Measurements from ENCODE around the gene PRKD1.

PRKD1 gene

GRCh38 chr14:29814156-29815015 lies 113.3 kb downstream of the PRKD1 start:
- DNase-seq (ENCODE audit: low read depth) = no peak
- TF ChIP-seq CTCF (conservative IDR thresholded peaks at IDR 0.05; ENCODE audit: low read length) = no peak
- no peak overlapping the region for H3K4me3 ChIP-seq (ENCODE audit: low read length)

- TF ChIP-seq CTCF (conservative IDR thresholded peaks at IDR 0.05; ENCODE audit: low read length) = no peak
- peak; percentile 55 for DNase-seq (ENCODE audit: low read depth)
- H3K4me3 ChIP-seq (ENCODE audit: low read length) = no peak overlapping the region
Observed at GRCh38 chr14:29810682-29811081, 117.0 kb downstream of the PRKD1 start.

- DNase-seq (ENCODE audit: low read depth) = no peak
- TF ChIP-seq CTCF (conservative IDR thresholded peaks at IDR 0.05; ENCODE audit: low read length) = no peak
- H3K4me3 ChIP-seq (ENCODE audit: low read length) = no peak overlapping the region
Observed at GRCh38 chr14:29810064-29810463, 117.6 kb downstream of the PRKD1 start.

- no peak for DNase-seq (ENCODE audit: low read depth)
- no peak for TF ChIP-seq CTCF (conservative IDR thresholded peaks at IDR 0.05; ENCODE audit: low read length)
- H3K4me3 ChIP-seq (ENCODE audit: low read length) = no peak overlapping the region
Observed at GRCh38 chr14:29806124-29806517, 121.5 kb downstream of the PRKD1 start.

- peak; percentile 87 for DNase-seq (ENCODE audit: low read depth)
- no peak overlapping the region for H3K4me3 ChIP-seq (ENCODE audit: low read length)
- TF ChIP-seq CTCF (conservative IDR thresholded peaks at IDR 0.05; ENCODE audit: low read length) = no peak
Observed at GRCh38 chr14:29805415-29806123, 122.1 kb downstream of the PRKD1 start.

- no peak for TF ChIP-seq CTCF (conservative IDR thresholded peaks at IDR 0.05; ENCODE audit: low read length)
- no peak overlapping the region for H3K4me3 ChIP-seq (ENCODE audit: low read length)
- no peak for DNase-seq (ENCODE audit: low read depth)
Observed at GRCh38 chr14:29804481-29805266, 123.0 kb downstream of the PRKD1 start.
